DMS53 treated with DMSO at 0.1 percent for 48 hours (cell line): ENCODE measurements around the gene MGMT.

ENCODE experiments used
- DNase-seq: peaks from one replicate; lab custom pipeline; 2025; ENCODE audit not compliant: unreplicated experiment; lab: John Stamatoyannopoulos, UW

The MGMT gene

GRCh38 chr10:129769381-129770116 lies 302.5 kb downstream of the MGMT start:
- no peak for DNase-seq

- DNase-seq = no peak
Measured at GRCh38 chr10:129770286-129770685, 303.2 kb downstream of the MGMT start.

GRCh38 chr10:129771024-129771423 lies 304.0 kb downstream of the MGMT start:
- DNase-seq = no peak

GRCh38 chr10:129771576-129771975 lies 304.5 kb downstream of the MGMT start:
- no peak for DNase-seq

- DNase-seq = no peak
Measured at GRCh38 chr10:129771991-129772431, 305.0 kb downstream of the MGMT start.

- no peak for DNase-seq
Measured at GRCh38 chr10:129772468-129773358, 305.7 kb downstream of the MGMT start.

- DNase-seq = no peak
Measured at GRCh38 chr10:129773359-129773990, 306.4 kb downstream of the MGMT start.

GRCh38 chr10:129774082-129774735 lies 307.2 kb downstream of the MGMT start:
- DNase-seq = no peak

- DNase-seq = no peak
Measured at GRCh38 chr10:129774736-129775401, 307.8 kb downstream of the MGMT start.

- no peak for DNase-seq
Measured at GRCh38 chr10:129775681-129776080, 308.6 kb downstream of the MGMT start.

GRCh38 chr10:129777687-129778086 lies 310.6 kb downstream of the MGMT start:
- no peak for DNase-seq

- no peak for DNase-seq
Measured at GRCh38 chr10:129778571-129778970, 311.5 kb downstream of the MGMT start.

- DNase-seq = no peak
Measured at GRCh38 chr10:129779126-129780111, 312.4 kb downstream of the MGMT start.

- no peak for DNase-seq
Measured at GRCh38 chr10:129780198-129780597, 313.2 kb downstream of the MGMT start.

GRCh38 chr10:129780901-129781795 lies 314.1 kb downstream of the MGMT start:
- DNase-seq = no peak

- DNase-seq = no peak
Measured at GRCh38 chr10:129784291-129784690, 317.2 kb downstream of the MGMT start.

- no peak for DNase-seq
Measured at GRCh38 chr10:129784891-129785290, 317.9 kb downstream of the MGMT start.

- no peak for DNase-seq
Measured at GRCh38 chr10:129785536-129785981, 318.5 kb downstream of the MGMT start.
